Upper lobe of left lung (tissue), 4 donors: Measurements from ENCODE around the gene ARID1B.

Experiments used
- EP300 ChIP-seq, 4 donors: sonication (generic); formaldehyde crosslinking; IDR thresholded peaks; one replicate each; pipeline ENCODE4 v1.5.1; 2017; ENCODE audit warnings: antibody characterized with exemption in 4 of 4, control low read depth in 2 of 4
- POLR2A ChIP-seq, 4 donors: fragments of 450-650 bp; IDR thresholded peaks; one replicate each; pipeline ENCODE4 v1.5.1; 2016 to 2017; ENCODE audit warnings: antibody characterized with exemption in 4 of 4, mild to moderate bottlenecking in 2 of 4
- POLR2AphosphoS5 ChIP-seq, 2 donors: sonication (generic); formaldehyde crosslinking; IDR thresholded peaks; one replicate each; pipeline ENCODE4 v1.5.1; 2017; ENCODE audit warnings: antibody characterized with exemption in 2 of 2
- TF ChIP-seq, protein P1 (sequence below), 6 experiments: fragments of 450-650 bp in 4 of 6; fragments of 200-600 bp in 2 of 6; sonication (generic) in 2 of 6; IDR thresholded peaks; one replicate each; pipeline ENCODE4 v1.5.1; 2016 to 2019; ENCODE audit warnings: antibody characterized with exemption in 6 of 6

DNA sequence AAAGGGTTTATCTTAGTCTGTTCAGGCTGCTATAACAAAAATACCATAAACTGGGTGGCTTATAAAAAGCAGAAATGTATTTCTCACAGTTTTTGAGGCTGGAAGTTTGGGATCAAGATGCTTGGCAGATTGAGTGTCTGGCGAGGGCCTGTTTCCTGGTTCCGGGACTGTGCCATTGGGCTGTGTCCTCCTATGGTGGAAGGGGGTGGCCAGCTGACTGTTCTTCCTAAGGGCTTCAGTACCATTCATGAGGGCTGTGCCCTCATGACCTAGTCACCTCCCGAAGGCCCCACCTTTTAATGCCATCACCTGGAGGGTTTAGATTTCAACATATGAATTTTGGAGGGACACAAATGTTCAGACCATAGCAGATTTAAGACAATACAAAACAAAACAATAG lies 91.2 kb downstream of the ARID1B start:
- TF ChIP-seq, protein P1, sequence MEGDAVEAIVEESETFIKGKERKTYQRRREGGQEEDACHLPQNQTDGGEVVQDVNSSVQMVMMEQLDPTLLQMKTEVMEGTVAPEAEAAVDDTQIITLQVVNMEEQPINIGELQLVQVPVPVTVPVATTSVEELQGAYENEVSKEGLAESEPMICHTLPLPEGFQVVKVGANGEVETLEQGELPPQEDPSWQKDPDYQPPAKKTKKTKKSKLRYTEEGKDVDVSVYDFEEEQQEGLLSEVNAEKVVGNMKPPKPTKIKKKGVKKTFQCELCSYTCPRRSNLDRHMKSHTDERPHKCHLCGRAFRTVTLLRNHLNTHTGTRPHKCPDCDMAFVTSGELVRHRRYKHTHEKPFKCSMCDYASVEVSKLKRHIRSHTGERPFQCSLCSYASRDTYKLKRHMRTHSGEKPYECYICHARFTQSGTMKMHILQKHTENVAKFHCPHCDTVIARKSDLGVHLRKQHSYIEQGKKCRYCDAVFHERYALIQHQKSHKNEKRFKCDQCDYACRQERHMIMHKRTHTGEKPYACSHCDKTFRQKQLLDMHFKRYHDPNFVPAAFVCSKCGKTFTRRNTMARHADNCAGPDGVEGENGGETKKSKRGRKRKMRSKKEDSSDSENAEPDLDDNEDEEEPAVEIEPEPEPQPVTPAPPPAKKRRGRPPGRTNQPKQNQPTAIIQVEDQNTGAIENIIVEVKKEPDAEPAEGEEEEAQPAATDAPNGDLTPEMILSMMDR (IDR thresholded peaks at IDR 0.05) = no peak
- TF ChIP-seq POLR2AphosphoS5 (IDR thresholded peaks at IDR 0.05) (no peak), POLR2A (IDR thresholded peaks at IDR 0.05) (no peak), EP300 (IDR thresholded peaks at IDR 0.05) (no peak)
